Activated naive CD4-positive, alpha-beta T cell treated with anti-CD3 and anti-CD28 coated beads, Interleukin-2, amount 50 U/mL, for 72 hours (primary cell): ENCODE data around the gene KERA. TPM values are rescaled to one million over a fixed set of nuclear protein-coding genes. Genes with fewer than 3 reads are reported as not detected.

ENCODE experiments used
- total RNA-seq, 2 donors: library from RNA; stranded (reverse); gene quantifications; one replicate each; pipeline ENCODE4 v1.2.3, GENCODE V29; 2022

Gene KERA
- total RNA-seq, 2 donors from 2014 or later = not detected

Other genes with a start within 250 kb of the KERA start
- not detected for gene CCER1, start 102.8 kb downstream of the KERA start, total RNA-seq
- not detected for gene EPYC, start 53.1 kb downstream of the KERA start, total RNA-seq
- gene LUM, start 53.5 kb upstream of the KERA start, total RNA-seq = not detected
- not detected for gene DCN, start 124.8 kb upstream of the KERA start, total RNA-seq